A549 (cell line): Measurements from ENCODE around the gene RGS17.

ENCODE experiments used
- CHD2 ChIP-seq: fragments of 150-350 bp; IDR thresholded peaks from 2 replicates; pipeline ENCODE4 v1.6.1; 2014; ENCODE audit warnings: low read length; ENCODE audit not compliant: partially characterized antibody
- MAZ ChIP-seq: fragments of 150-350 bp; IDR thresholded peaks from 2 replicates; pipeline ENCODE4 v1.6.1; 2014; ENCODE audit warnings: antibody characterized with exemption, low read depth, low read length, borderline replicate concordance
- MYC ChIP-seq: IDR thresholded peaks from 2 replicates; pipeline ENCODE4 v1.6.1; 2012; ENCODE audit warnings: mild to moderate bottlenecking, inconsistent platforms, low read length, improper control_type of control experiment, borderline replicate concordance
- NR3C1 ChIP-seq: fragments of >200 bp; sonication (Bioruptor Twin); formaldehyde crosslinking; IDR thresholded peaks from 3 replicates; pipeline ENCODE4 v1.6.1; 2017
- PHF8 ChIP-seq: fragments of 200-600 bp; sonication (generic); IDR thresholded peaks from 2 replicates; pipeline ENCODE4 v1.6.1; 2016; ENCODE audit warnings: low read depth, mild to moderate bottlenecking, antibody characterized with exemption, moderate library complexity, borderline replicate concordance
- POLR2A ChIP-seq: IDR thresholded peaks from 2 replicates; pipeline ENCODE4 v1.6.1; 2012; ENCODE audit warnings: mild to moderate bottlenecking, low read length
- RFX5 ChIP-seq: fragments of 450-650 bp; IDR thresholded peaks from 2 replicates; pipeline ENCODE4 v1.7.1; 2014; ENCODE audit warnings: antibody characterized with exemption, mild to moderate bottlenecking, moderate library complexity
- RNF2 ChIP-seq: fragments of 200-600 bp; sonication (generic); IDR thresholded peaks from 2 replicates; pipeline ENCODE4 v1.6.1; 2016; ENCODE audit warnings: low read depth, mild to moderate bottlenecking, antibody characterized with exemption, moderate library complexity, borderline replicate concordance
- SREBF2 ChIP-seq: fragments of 450-650 bp; IDR thresholded peaks from 2 replicates; pipeline ENCODE4 v1.6.1; 2014; ENCODE audit warnings: mild to moderate bottlenecking, moderate library complexity
- TP53 ChIP-seq: fragments of 250-450 bp; sonication (Bioruptor Pico); IDR thresholded peaks from 2 replicates; pipeline ENCODE4 v1.5.0; 2021; ENCODE audit warnings: mild to moderate bottlenecking, moderate library complexity
- TF ChIP-seq, protein P1 (sequence below): fragments of >200 bp; sonication (Bioruptor Twin); formaldehyde crosslinking; IDR thresholded peaks from 3 replicates; pipeline ENCODE4 v1.5.1; 2016
- TF ChIP-seq, protein P2 (sequence below): fragments of 200-600 bp; sonication (generic); IDR thresholded peaks from 2 replicates; pipeline ENCODE4 v1.6.1; 2016; ENCODE audit warnings: antibody characterized with exemption, mild to moderate bottlenecking, moderate library complexity

DNA sequence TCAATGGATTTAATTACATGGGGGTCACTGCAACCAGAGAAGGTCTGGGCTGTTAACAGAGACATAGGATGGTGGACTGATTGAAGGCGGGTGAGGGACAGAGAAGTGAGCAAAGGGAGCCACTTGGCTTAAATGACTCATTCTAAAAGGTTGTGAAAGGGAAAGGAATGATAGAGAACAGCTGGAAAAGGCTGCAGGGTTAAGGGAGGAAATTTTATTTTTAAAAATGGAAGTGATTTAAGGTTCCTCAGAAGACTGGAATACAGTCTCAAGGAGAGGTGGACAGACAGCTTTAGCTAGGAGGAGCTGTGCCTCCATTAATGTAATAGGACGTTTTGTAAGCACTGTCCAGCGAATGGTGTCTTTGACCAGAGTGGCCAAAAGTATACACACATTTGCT is 46.7 kb downstream of the RGS17 start:
- TF ChIP-seq, protein P1, sequence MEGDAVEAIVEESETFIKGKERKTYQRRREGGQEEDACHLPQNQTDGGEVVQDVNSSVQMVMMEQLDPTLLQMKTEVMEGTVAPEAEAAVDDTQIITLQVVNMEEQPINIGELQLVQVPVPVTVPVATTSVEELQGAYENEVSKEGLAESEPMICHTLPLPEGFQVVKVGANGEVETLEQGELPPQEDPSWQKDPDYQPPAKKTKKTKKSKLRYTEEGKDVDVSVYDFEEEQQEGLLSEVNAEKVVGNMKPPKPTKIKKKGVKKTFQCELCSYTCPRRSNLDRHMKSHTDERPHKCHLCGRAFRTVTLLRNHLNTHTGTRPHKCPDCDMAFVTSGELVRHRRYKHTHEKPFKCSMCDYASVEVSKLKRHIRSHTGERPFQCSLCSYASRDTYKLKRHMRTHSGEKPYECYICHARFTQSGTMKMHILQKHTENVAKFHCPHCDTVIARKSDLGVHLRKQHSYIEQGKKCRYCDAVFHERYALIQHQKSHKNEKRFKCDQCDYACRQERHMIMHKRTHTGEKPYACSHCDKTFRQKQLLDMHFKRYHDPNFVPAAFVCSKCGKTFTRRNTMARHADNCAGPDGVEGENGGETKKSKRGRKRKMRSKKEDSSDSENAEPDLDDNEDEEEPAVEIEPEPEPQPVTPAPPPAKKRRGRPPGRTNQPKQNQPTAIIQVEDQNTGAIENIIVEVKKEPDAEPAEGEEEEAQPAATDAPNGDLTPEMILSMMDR: no peak
- TF ChIP-seq TP53 (CRISPR knock-in tag) (no peak), SREBF2 (no peak), CHD2 (no peak), RNF2 (no peak), POLR2A (no peak), MYC (no peak), PHF8 (no peak), MAZ (no peak), RFX5 (no peak), NR3C1 (no peak)
- TF ChIP-seq, protein P2, sequence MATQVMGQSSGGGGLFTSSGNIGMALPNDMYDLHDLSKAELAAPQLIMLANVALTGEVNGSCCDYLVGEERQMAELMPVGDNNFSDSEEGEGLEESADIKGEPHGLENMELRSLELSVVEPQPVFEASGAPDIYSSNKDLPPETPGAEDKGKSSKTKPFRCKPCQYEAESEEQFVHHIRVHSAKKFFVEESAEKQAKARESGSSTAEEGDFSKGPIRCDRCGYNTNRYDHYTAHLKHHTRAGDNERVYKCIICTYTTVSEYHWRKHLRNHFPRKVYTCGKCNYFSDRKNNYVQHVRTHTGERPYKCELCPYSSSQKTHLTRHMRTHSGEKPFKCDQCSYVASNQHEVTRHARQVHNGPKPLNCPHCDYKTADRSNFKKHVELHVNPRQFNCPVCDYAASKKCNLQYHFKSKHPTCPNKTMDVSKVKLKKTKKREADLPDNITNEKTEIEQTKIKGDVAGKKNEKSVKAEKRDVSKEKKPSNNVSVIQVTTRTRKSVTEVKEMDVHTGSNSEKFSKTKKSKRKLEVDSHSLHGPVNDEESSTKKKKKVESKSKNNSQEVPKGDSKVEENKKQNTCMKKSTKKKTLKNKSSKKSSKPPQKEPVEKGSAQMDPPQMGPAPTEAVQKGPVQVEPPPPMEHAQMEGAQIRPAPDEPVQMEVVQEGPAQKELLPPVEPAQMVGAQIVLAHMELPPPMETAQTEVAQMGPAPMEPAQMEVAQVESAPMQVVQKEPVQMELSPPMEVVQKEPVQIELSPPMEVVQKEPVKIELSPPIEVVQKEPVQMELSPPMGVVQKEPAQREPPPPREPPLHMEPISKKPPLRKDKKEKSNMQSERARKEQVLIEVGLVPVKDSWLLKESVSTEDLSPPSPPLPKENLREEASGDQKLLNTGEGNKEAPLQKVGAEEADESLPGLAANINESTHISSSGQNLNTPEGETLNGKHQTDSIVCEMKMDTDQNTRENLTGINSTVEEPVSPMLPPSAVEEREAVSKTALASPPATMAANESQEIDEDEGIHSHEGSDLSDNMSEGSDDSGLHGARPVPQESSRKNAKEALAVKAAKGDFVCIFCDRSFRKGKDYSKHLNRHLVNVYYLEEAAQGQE: no peak
